Neural progenitor cell (in vitro differentiated cells): ENCODE data around the gene CDC42EP3. TPM values are rescaled to one million over a fixed set of nuclear protein-coding genes. Genes with fewer than 3 reads are reported as not detected.
A peak's percentile ranks its signal among the peaks of the same experiment; 100 is the strongest.

Experiments used
- DNase-seq: peaks from one replicate; pipeline ENCODE4 v3.0.0-alpha.2; 2016; ENCODE audit warnings: low spot score
- H2AFZ ChIP-seq: fragments of 200-600 bp; sonication (generic); replicated peaks from 2 replicates; pipeline ENCODE4 v1.6.1; 2016; ENCODE audit warnings: antibody characterized with exemption
- H3F3A ChIP-seq: fragments of 200-600 bp; sonication (generic); 2 replicates; pipeline ENCODE4 v1.6.1; 2016; ENCODE audit warnings: antibody characterized with exemption, low read depth
- H3K27ac ChIP-seq: fragments of 200-600 bp; sonication (generic); 2 replicates; pipeline ENCODE4 v1.5.1; 2016; ENCODE audit warnings: mild to moderate bottlenecking
- H3K27me3 ChIP-seq: fragments of 200-600 bp; sonication (generic); 2 replicates; pipeline ENCODE4 v1.6.1; 2016; ENCODE audit warnings: mild to moderate bottlenecking, moderate library complexity
- H3K36me3 ChIP-seq: fragments of 200-600 bp; sonication (generic); 2 replicates; pipeline ENCODE4 v1.5.1; 2016
- H3K4me1 ChIP-seq: fragments of 200-600 bp; sonication (generic); 2 replicates; pipeline ENCODE4 v1.6.1; 2016; ENCODE audit warnings: mixed run types
- H3K4me2 ChIP-seq: fragments of 200-600 bp; sonication (generic); 2 replicates; pipeline ENCODE4 v1.6.1; 2016
- H3K4me3 ChIP-seq: fragments of 200-600 bp; sonication (generic); 2 replicates; pipeline ENCODE4 v1.5.1; 2016
- H3K79me2 ChIP-seq: fragments of 200-600 bp; sonication (generic); 2 replicates; pipeline ENCODE4 v1.6.1; 2016; ENCODE audit warnings: low read depth
- H3K9ac ChIP-seq: fragments of 200-600 bp; sonication (generic); 2 replicates; pipeline ENCODE4 v1.6.1; 2016
- H3K9me3 ChIP-seq: fragments of 200-600 bp; sonication (generic); 2 replicates; pipeline ENCODE4 v1.5.1; 2016; ENCODE audit warnings: low read depth
- H4K20me1 ChIP-seq: fragments of 200-600 bp; sonication (generic); 2 replicates; pipeline ENCODE4 v1.6.1; 2016; ENCODE audit warnings: low read depth
- H3K27ac Mint-ChIP-seq: 3 replicates; pipeline ENCODE4 v1.8.0; 2021; ENCODE audit warnings: mixed read lengths
- H3K27me3 Mint-ChIP-seq: 2 replicates; pipeline ENCODE4 v1.8.0; 2022; ENCODE audit warnings: low read depth, mild to moderate bottlenecking, inconsistent platforms, moderate library complexity, mixed read lengths; ENCODE audit not compliant: insufficient read depth
- H3K36me3 Mint-ChIP-seq: 3 replicates; pipeline ENCODE4 v1.8.0; 2021; ENCODE audit warnings: mixed read lengths
- H3K4me1 Mint-ChIP-seq: 3 replicates; pipeline ENCODE4 v1.8.0; 2021; ENCODE audit warnings: mixed read lengths
- H3K4me3 Mint-ChIP-seq: 3 replicates; pipeline ENCODE4 v1.8.0; 2021; ENCODE audit warnings: mild to moderate bottlenecking, moderate library complexity, mixed read lengths
- H3K9me3 Mint-ChIP-seq: 3 replicates; pipeline ENCODE4 v1.8.0; 2020; ENCODE audit warnings: mixed read lengths
- EZH2 ChIP-seq: fragments of 200-600 bp; sonication (generic); IDR thresholded peaks from 2 replicates; pipeline ENCODE4 v1.6.1; 2017; ENCODE audit warnings: antibody characterized with exemption, mild to moderate bottlenecking, moderate library complexity
- EZH2phosphoT487 ChIP-seq: fragments of 200-600 bp; sonication (generic); IDR thresholded peaks from 2 replicates; pipeline ENCODE4 v1.6.1; 2017; ENCODE audit warnings: antibody characterized with exemption
- total RNA-seq: library from RNA; depleted of rRNA; stranded (reverse); fragments of >200 nt; gene quantifications from 2 replicates; pipeline ENCODE4 v1.2.3, GENCODE V29; 2015; ENCODE audit warnings: low replicate concordance
- TF ChIP-seq, protein P1 (sequence below): fragments of 200-600 bp; sonication (generic); IDR thresholded peaks from 2 replicates; pipeline ENCODE4 v1.5.1; 2017; ENCODE audit warnings: antibody characterized with exemption, mild to moderate bottlenecking

The CDC42EP3 gene
- total RNA-seq, 1 donor from 2014 or later, result 21.2 TPM

DNA sequence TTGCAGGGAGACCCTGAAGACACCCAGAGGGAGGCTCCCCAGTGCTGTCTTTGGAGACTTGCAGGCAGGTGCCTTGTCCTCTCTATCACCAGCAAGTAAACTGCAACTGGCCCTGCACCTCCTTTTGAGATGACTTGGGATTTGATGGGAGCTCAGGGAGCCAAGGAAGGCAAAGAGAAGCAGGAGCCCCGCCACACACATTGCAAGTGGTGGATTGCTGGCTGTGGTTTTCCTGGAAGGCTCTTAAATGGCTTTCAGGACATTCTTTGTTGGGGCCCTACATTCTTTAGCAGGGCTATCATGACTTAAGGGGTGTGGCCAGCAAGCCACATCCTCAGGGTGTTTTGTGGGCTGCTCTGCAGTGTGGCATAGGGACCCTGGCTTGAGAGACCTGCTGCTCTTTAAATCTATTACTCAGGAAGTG lies 39.9 kb upstream of the CDC42EP3 start:
- Histone ChIP-seq H3K4me3 (no peak overlapping the region), H3K4me2 (peak overlapping the region; percentile 9), H3K27me3 (no peaks in the 10 kb centered on the region), H4K20me1 (no peaks in the 10 kb centered on the region), H2AFZ (peak overlapping the region; percentile 78), H3K27ac (no peak overlapping the region), H3K4me1 (peaks cover 7% of the 10 kb centered on the region), H3F3A (no peaks in the 10 kb centered on the region), H3K9me3 (peaks cover 1% of the 10 kb centered on the region), H3K79me2 (no peaks in the 10 kb centered on the region), H3K9ac (no peak overlapping the region), H3K36me3 (no peaks in the 10 kb centered on the region)
- peaks cover 3% of the 10 kb centered on the region for H3K9me3 Mint-ChIP-seq
- peak; percentile 59 for DNase-seq
- TF ChIP-seq EZH2, result no peak
- TF ChIP-seq EZH2phosphoT487, result no peak
- TF ChIP-seq, protein P1, sequence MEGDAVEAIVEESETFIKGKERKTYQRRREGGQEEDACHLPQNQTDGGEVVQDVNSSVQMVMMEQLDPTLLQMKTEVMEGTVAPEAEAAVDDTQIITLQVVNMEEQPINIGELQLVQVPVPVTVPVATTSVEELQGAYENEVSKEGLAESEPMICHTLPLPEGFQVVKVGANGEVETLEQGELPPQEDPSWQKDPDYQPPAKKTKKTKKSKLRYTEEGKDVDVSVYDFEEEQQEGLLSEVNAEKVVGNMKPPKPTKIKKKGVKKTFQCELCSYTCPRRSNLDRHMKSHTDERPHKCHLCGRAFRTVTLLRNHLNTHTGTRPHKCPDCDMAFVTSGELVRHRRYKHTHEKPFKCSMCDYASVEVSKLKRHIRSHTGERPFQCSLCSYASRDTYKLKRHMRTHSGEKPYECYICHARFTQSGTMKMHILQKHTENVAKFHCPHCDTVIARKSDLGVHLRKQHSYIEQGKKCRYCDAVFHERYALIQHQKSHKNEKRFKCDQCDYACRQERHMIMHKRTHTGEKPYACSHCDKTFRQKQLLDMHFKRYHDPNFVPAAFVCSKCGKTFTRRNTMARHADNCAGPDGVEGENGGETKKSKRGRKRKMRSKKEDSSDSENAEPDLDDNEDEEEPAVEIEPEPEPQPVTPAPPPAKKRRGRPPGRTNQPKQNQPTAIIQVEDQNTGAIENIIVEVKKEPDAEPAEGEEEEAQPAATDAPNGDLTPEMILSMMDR, result no peak
- no peak overlapping the region for H3K4me3 Mint-ChIP-seq
- H3K36me3 Mint-ChIP-seq, result no peaks in the 10 kb centered on the region
- H3K27me3 Mint-ChIP-seq, result peaks cover 2% of the 10 kb centered on the region
- H3K27ac Mint-ChIP-seq, result no peak overlapping the region
- peaks cover 14% of the 10 kb centered on the region for H3K4me1 Mint-ChIP-seq

DNA sequence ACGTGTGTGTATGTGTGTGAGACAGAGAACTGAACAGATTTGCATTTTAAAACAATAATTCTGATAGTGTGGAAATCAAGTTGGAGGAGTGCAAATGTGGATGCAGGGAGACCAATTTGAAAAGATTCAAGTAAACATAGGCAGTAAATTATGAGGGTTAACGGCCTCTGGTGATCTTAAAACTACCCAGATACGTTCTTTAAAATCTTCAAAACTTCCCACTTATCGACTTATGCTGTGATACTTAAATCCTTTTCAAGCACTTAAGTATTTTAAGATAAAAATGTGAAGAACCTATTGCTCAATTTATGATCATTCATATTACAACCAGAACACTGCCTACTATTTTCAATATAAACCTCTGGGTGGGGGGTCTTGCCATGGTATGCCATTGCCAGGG lies 37.7 kb upstream of the CDC42EP3 start:
- Histone ChIP-seq H3K9me3 (no peaks in the 10 kb centered on the region), H3K9ac (no peak overlapping the region), H3K4me3 (no peak overlapping the region), H3K4me1 (peaks cover 7% of the 10 kb centered on the region), H3K27me3 (no peaks in the 10 kb centered on the region), H3K79me2 (no peaks in the 10 kb centered on the region), H2AFZ (no peak overlapping the region), H4K20me1 (no peaks in the 10 kb centered on the region), H3K27ac (no peak overlapping the region), H3F3A (no peaks in the 10 kb centered on the region), H3K36me3 (no peaks in the 10 kb centered on the region), H3K4me2 (no peak overlapping the region)
- Mint-ChIP-seq H3K9me3 (peaks cover 1% of the 10 kb centered on the region), H3K4me3 (no peak overlapping the region), H3K4me1 (peaks cover 14% of the 10 kb centered on the region), H3K27ac (no peak overlapping the region), H3K36me3 (no peaks in the 10 kb centered on the region), H3K27me3 (peaks cover 2% of the 10 kb centered on the region)
- no peak for DNase-seq
- TF ChIP-seq EZH2phosphoT487, result no peak
- no peak for TF ChIP-seq EZH2
- TF ChIP-seq, protein P1, result no peak

DNA sequence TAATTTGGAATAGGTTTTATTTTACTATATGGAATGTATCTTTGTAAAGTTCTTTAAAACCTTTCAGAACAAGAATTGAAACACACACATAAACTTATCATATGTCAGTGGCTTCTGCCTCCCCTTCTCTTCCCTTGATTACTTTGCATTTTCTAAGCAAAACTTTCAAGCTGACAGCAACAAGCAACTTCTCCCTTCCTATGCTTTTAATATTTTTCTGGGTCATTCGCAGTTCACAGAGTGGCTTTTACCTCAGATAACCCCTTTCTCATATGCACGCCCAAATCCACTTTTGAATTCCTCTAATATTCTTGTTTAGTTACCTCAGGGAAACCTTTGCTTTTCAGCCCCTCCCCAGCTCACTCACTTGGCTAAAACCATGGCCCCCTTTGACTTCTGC lies 36.7 kb upstream of the CDC42EP3 start:
- Histone ChIP-seq H4K20me1 (no peaks in the 10 kb centered on the region), H3F3A (no peaks in the 10 kb centered on the region), H3K36me3 (no peaks in the 10 kb centered on the region), H3K4me3 (no peak overlapping the region), H3K27ac (no peak overlapping the region), H3K4me2 (no peak overlapping the region), H3K4me1 (peaks cover 7% of the 10 kb centered on the region), H3K79me2 (no peaks in the 10 kb centered on the region), H2AFZ (no peak overlapping the region), H3K27me3 (no peaks in the 10 kb centered on the region), H3K9ac (no peak overlapping the region), H3K9me3 (no peaks in the 10 kb centered on the region)
- H3K27ac Mint-ChIP-seq, result no peak overlapping the region
- no peak for TF ChIP-seq EZH2
- TF ChIP-seq EZH2phosphoT487, result no peak
- TF ChIP-seq, protein P1, result no peak
- H3K9me3 Mint-ChIP-seq, result peaks cover 2% of the 10 kb centered on the region
- no peak for DNase-seq
- H3K27me3 Mint-ChIP-seq, result peaks cover 5% of the 10 kb centered on the region
- no peaks in the 10 kb centered on the region for H3K36me3 Mint-ChIP-seq
- peaks cover 14% of the 10 kb centered on the region for H3K4me1 Mint-ChIP-seq
- H3K4me3 Mint-ChIP-seq, result no peak overlapping the region
